AG20443 (cell line): ENCODE data around the gene DNAL4.

Experiments used
- DNase-seq: peaks from one replicate; pipeline ENCODE4 v3.0.0; 2012; ENCODE audit warnings: low spot score, mixed read lengths

The DNAL4 gene

GRCh38 chr22:38756711-38757463 is 37.1 kb downstream of the DNAL4 start:
- DNase-seq = no peak

- peak; percentile 98 for DNase-seq
Observed at GRCh38 chr22:38755911-38756532, 37.9 kb downstream of the DNAL4 start, which contains the start of gene SUN2. Gene SUN2, minus strand, starts transcription at chr22:38755998. Its CDS starts 3,370 bp downstream, at chr22:38752628.

GRCh38 chr22:38755155-38755910 is 38.6 kb downstream of the DNAL4 start:
- peak; percentile 99 for DNase-seq

GRCh38 chr22:38754751-38755154 is 39.2 kb downstream of the DNAL4 start:
- peak; percentile 57 for DNase-seq

- no peak for DNase-seq
Observed at GRCh38 chr22:38753948-38754750, 39.8 kb downstream of the DNAL4 start.

GRCh38 chr22:38751422-38752346 is 42.3 kb downstream of the DNAL4 start:
- no peak for DNase-seq

- DNase-seq = no peak
Observed at GRCh38 chr22:38751066-38751421, 42.9 kb downstream of the DNAL4 start.

- no peak for DNase-seq
Observed at GRCh38 chr22:38750638-38751037, 43.3 kb downstream of the DNAL4 start.

- no peak for DNase-seq
Observed at GRCh38 chr22:38750104-38750503, 43.8 kb downstream of the DNAL4 start.

GRCh38 chr22:38748487-38749136 is 45.3 kb downstream of the DNAL4 start:
- no peak for DNase-seq

GRCh38 chr22:38745676-38746460 is 48.1 kb downstream of the DNAL4 start:
- no peak for DNase-seq

- no peak for DNase-seq
Observed at GRCh38 chr22:38744981-38745380, 49.0 kb downstream of the DNAL4 start.

- no peak for DNase-seq
Observed at GRCh38 chr22:38742176-38742942, 51.6 kb downstream of the DNAL4 start.

- DNase-seq = no peak
Observed at GRCh38 chr22:38741576-38741975, 52.4 kb downstream of the DNAL4 start.

- no peak for DNase-seq
Observed at GRCh38 chr22:38741166-38741565, 52.8 kb downstream of the DNAL4 start.

GRCh38 chr22:38740754-38741153 is 53.2 kb downstream of the DNAL4 start:
- DNase-seq = no peak

- no peak for DNase-seq
Observed at GRCh38 chr22:38740116-38740723, 53.7 kb downstream of the DNAL4 start.

- DNase-seq = no peak
Observed at GRCh38 chr22:38739300-38740055, 54.5 kb downstream of the DNAL4 start.
